ENCODE data around the gene NLRC5.

The NLRC5 gene

DNA sequence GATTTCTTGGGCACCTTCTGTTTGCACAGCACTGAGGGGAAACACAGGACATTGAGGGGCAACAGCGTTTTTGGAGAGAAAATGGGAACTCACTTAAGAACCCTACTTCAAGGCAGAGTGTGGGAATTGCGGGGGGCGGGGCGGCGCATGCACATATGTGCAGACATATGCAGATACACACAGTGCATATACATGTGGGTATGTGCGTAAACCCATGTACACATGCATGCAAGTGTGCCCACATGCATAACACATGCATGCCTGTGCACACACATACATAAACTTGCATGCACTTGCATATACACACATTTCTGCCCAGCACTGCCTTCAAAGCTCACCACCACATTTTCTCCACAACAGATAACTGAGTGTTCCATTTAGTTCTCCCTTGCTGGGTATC lies 32.4 kb downstream of the NLRC5 start:
- no peaks in the 10 kb centered on the region for H3K36me3 ChIP-seq (ENCODE audit: insufficient read depth, low read length)
- H3K4me3 ChIP-seq (ENCODE audit: low read depth, low read length, poor library complexity, severe bottlenecking), result no peak overlapping the region
- no peaks in the 10 kb centered on the region for H3K9me2 ChIP-seq (ENCODE audit: low read depth, low read length)
- no peaks in the 10 kb centered on the region for H3K79me2 ChIP-seq (ENCODE audit: insufficient read depth, low read length)
- H3K9me3 ChIP-seq (ENCODE audit: low read length), result no peaks in the 10 kb centered on the region
- H3K4me2 ChIP-seq (ENCODE audit: low read length), result no peak overlapping the region
- no peaks in the 10 kb centered on the region for H3K4me1 ChIP-seq (ENCODE audit: insufficient read depth, low read length, severe bottlenecking)
- no peak overlapping the region for H2AFZ ChIP-seq (ENCODE audit: low read length)
- no peaks in the 10 kb centered on the region for H3F3A ChIP-seq (ENCODE audit: insufficient read depth, low read length)
- H4K20me1 ChIP-seq (ENCODE audit: insufficient read depth, low read length), result no peaks in the 10 kb centered on the region
- no peak overlapping the region for H3K27ac ChIP-seq (ENCODE audit: low read depth, low read length, poor library complexity, severe bottlenecking)
- H3K9ac ChIP-seq (ENCODE audit: low read length), result no peak overlapping the region
- H3K27me3 ChIP-seq (ENCODE audit: insufficient read depth, low read length), result peaks cover 6% of the 10 kb centered on the region; the same call in 1 of the 2 replicates
- TF ChIP-seq EZH2 (IDR thresholded peaks at IDR 0.05; ENCODE audit: borderline replicate concordance, low read length), result no peak
- TF ChIP-seq, protein P1, sequence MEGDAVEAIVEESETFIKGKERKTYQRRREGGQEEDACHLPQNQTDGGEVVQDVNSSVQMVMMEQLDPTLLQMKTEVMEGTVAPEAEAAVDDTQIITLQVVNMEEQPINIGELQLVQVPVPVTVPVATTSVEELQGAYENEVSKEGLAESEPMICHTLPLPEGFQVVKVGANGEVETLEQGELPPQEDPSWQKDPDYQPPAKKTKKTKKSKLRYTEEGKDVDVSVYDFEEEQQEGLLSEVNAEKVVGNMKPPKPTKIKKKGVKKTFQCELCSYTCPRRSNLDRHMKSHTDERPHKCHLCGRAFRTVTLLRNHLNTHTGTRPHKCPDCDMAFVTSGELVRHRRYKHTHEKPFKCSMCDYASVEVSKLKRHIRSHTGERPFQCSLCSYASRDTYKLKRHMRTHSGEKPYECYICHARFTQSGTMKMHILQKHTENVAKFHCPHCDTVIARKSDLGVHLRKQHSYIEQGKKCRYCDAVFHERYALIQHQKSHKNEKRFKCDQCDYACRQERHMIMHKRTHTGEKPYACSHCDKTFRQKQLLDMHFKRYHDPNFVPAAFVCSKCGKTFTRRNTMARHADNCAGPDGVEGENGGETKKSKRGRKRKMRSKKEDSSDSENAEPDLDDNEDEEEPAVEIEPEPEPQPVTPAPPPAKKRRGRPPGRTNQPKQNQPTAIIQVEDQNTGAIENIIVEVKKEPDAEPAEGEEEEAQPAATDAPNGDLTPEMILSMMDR (IDR thresholded peaks at IDR 0.05; ENCODE audit: low read length), result no peak

DNA sequence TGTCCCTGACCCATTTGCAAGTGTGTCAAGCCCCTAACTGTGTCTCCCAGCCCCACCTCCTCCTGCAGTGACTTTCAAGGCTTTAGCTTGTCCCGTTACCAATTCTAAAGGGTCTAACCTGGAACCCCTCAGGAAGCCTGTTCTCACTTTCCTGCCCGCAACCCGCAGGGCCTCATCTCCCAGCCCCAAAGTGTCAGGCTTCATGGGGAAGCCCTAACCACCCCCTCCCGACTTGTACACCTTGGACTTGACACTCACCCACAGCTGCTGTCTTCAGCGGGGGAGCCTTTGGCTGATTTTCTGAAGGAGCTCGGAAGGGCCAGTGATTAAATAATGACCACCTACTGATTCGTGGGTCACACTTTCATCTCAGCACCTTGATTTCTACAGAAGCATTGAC lies 33.1 kb downstream of the NLRC5 start:
- Histone ChIP-seq H3K4me3 (ENCODE audit: low read depth, low read length, poor library complexity, severe bottlenecking) (no peak overlapping the region), H3K27me3 (ENCODE audit: insufficient read depth, low read length) (peaks cover 6% of the 10 kb centered on the region; the same call in 1 of the 2 replicates), H3K36me3 (ENCODE audit: insufficient read depth, low read length) (no peaks in the 10 kb centered on the region), H3K4me2 (ENCODE audit: low read length) (no peak overlapping the region), H3K9me2 (ENCODE audit: low read depth, low read length) (no peaks in the 10 kb centered on the region), H4K20me1 (ENCODE audit: insufficient read depth, low read length) (no peaks in the 10 kb centered on the region), H3K4me1 (ENCODE audit: insufficient read depth, low read length, severe bottlenecking) (no peaks in the 10 kb centered on the region), H3K27ac (ENCODE audit: low read depth, low read length, poor library complexity, severe bottlenecking) (no peak overlapping the region), H3K9ac (ENCODE audit: low read length) (no peak overlapping the region), H3K79me2 (ENCODE audit: insufficient read depth, low read length) (no peaks in the 10 kb centered on the region), H3K9me3 (ENCODE audit: low read length) (no peaks in the 10 kb centered on the region), H2AFZ (ENCODE audit: low read length) (no peak overlapping the region), H3F3A (ENCODE audit: insufficient read depth, low read length) (no peaks in the 10 kb centered on the region)
- TF ChIP-seq, protein P1 (IDR thresholded peaks at IDR 0.05; ENCODE audit: low read length), result no peak
- TF ChIP-seq EZH2 (IDR thresholded peaks at IDR 0.05; ENCODE audit: borderline replicate concordance, low read length), result no peak

DNA sequence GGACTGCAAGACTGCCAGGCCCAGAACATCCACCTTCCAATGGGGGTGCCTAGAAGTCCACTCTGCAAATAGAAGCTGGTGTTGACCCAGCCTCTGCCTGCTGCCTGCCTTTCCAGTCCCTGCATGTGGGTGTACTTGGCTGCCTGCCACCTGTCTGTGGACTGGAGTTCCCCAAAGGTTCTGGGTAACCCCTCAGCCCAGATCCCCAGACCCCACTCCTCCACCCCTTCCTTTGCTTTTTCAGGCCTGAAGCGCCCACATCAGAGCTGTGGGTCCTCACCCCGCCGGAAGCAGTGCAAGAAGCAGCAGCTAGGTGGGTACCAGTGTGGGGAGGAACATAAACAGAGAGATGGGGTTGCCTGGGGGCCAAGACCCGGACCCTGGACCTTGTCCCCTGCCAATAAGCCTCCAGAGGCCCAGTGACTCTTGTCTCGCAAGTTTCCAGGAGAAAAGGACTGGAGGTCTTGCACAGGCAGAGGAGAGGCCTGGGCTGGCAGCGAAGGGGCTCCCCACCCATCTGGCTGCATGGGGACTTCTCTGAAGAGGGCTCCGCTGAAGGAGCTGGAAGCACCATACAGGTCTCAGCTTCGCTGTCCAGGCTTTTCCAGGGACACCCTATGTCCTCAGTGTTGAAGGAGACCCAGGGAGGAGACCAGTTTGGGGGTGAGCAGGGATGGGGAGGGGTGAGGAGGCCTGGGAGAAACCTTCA lies 34.3 kb downstream of the NLRC5 start:
- Histone ChIP-seq H4K20me1 (ENCODE audit: insufficient read depth, low read length) (no peaks in the 10 kb centered on the region), H3K4me2 (ENCODE audit: low read length) (no peak overlapping the region), H3K4me1 (ENCODE audit: insufficient read depth, low read length, severe bottlenecking) (no peaks in the 10 kb centered on the region), H3K9me3 (ENCODE audit: low read length) (no peaks in the 10 kb centered on the region), H3F3A (ENCODE audit: insufficient read depth, low read length) (no peaks in the 10 kb centered on the region), H3K79me2 (ENCODE audit: insufficient read depth, low read length) (no peaks in the 10 kb centered on the region), H3K36me3 (ENCODE audit: insufficient read depth, low read length) (no peaks in the 10 kb centered on the region), H3K27me3 (ENCODE audit: insufficient read depth, low read length) (peaks cover 6% of the 10 kb centered on the region; the same call in 1 of the 2 replicates), H3K9ac (ENCODE audit: low read length) (no peak overlapping the region), H3K9me2 (ENCODE audit: low read depth, low read length) (no peaks in the 10 kb centered on the region), H3K4me3 (ENCODE audit: low read depth, low read length, poor library complexity, severe bottlenecking) (no peak overlapping the region), H2AFZ (ENCODE audit: low read length) (no peak overlapping the region), H3K27ac (ENCODE audit: low read depth, low read length, poor library complexity, severe bottlenecking) (no peak overlapping the region)
- TF ChIP-seq EZH2 (IDR thresholded peaks at IDR 0.05; ENCODE audit: borderline replicate concordance, low read length), result no peak
- TF ChIP-seq, protein P1 (IDR thresholded peaks at IDR 0.05; ENCODE audit: low read length), result no peak

Data from OCI-LY1 (cell line).